ENCODE data around the gene WDFY1. TPM values are rescaled to one million over a fixed set of nuclear protein-coding genes. Genes with fewer than 3 reads are reported as not detected.
A peak's percentile ranks its signal among the peaks of the same experiment; 100 is the strongest.

The WDFY1 gene
- total and polyA plus RNA-seq, 2 donors (not counting 3 experiments of a cell fraction or from before 2014, with no cell fraction given) = 54.7 to 68.7 TPM

- Histone ChIP-seq H3K27me3 (ENCODE audit: control insufficient read depth in 2 of 2, insufficient read depth in 2 of 2, low read length in 2 of 2) (no peaks in the 10 kb centered on the region), H3K9ac (replicated peaks; ENCODE audit: extremely low read depth, insufficient read depth, low read length) (no peak overlapping the region), H3K4me3 (replicated peaks in 1 of 3; ENCODE audit: insufficient read depth in 1 of 3, low read depth in 1 of 3, low read length in 3 of 3) (no peak overlapping the region), H2AFZ (ENCODE audit: low read depth, low read length) (no peak overlapping the region), H3K9me1 (replicated peaks; ENCODE audit: control insufficient read depth, extremely low read depth, insufficient read depth, low read length) (no peaks in the 10 kb centered on the region), H3K79me2 (ENCODE audit: control insufficient read depth, insufficient read depth, low read length) (no peaks in the 10 kb centered on the region), H3K9me3 (replicated peaks; ENCODE audit: control insufficient read depth, insufficient read depth, low read length) (no peaks in the 10 kb centered on the region), H3K4me1 (ENCODE audit: control insufficient read depth, extremely low read depth, insufficient read depth, low read length) (no peaks in the 10 kb centered on the region), H3K27ac (ENCODE audit: insufficient read depth, low read depth, low read length) (no peak overlapping the region), H3K36me3 (ENCODE audit: control insufficient read depth in 2 of 2, extremely low read depth in 1 of 2, insufficient read depth in 2 of 2, low read length in 2 of 2) (no peaks in the 10 kb centered on the region), H4K20me1 (replicated peaks; ENCODE audit: control insufficient read depth, extremely low read depth, insufficient read depth, low read length) (no peaks in the 10 kb centered on the region), H3K4me2 (ENCODE audit: insufficient read depth, low read length) (no peak overlapping the region)
- ChIA-PET CTCF (no interaction called here), POLR2A (no interaction called here)
- intact Hi-C loops (cut with micrococcal nuclease) = no loop called here
- FAIRE-seq (no peak), DNase-seq (ENCODE audit: low read depth, low spot score) (no peak)
- TF ChIP-seq JUN (IDR thresholded peaks at IDR 0.05; ENCODE audit: borderline replicate concordance, insufficient read depth, insufficient read length, low read depth) = no peak
- no peak for TF ChIP-seq MYC (IDR thresholded peaks at IDR 0.05; ENCODE audit: low read depth, low read length)
- BruUV-seq (replicated peaks) = no TSS peak
- dilution Hi-C loops (cut with MboI; ENCODE audit: extremely low pct_ligation_motif_present, low sequenced_read_pairs) = no loop called here
Measured at GRCh38 chr2:223865124-223865523, 80.0 kb downstream of the WDFY1 start.

GRCh38 chr2:223863491-223863890, 81.6 kb downstream of the WDFY1 start:
- Histone ChIP-seq H3K4me3 (replicated peaks in 1 of 3; ENCODE audit: insufficient read depth in 1 of 3, low read depth in 1 of 3, low read length in 3 of 3) (no peak overlapping the region), H3K27ac (ENCODE audit: insufficient read depth, low read depth, low read length) (no peak overlapping the region), H3K4me1 (ENCODE audit: control insufficient read depth, extremely low read depth, insufficient read depth, low read length) (no peaks in the 10 kb centered on the region), H2AFZ (ENCODE audit: low read depth, low read length) (no peak overlapping the region), H4K20me1 (replicated peaks; ENCODE audit: control insufficient read depth, extremely low read depth, insufficient read depth, low read length) (no peaks in the 10 kb centered on the region), H3K36me3 (ENCODE audit: control insufficient read depth in 2 of 2, extremely low read depth in 1 of 2, insufficient read depth in 2 of 2, low read length in 2 of 2) (no peaks in the 10 kb centered on the region), H3K9me3 (replicated peaks; ENCODE audit: control insufficient read depth, insufficient read depth, low read length) (no peaks in the 10 kb centered on the region), H3K79me2 (ENCODE audit: control insufficient read depth, insufficient read depth, low read length) (no peaks in the 10 kb centered on the region), H3K9ac (replicated peaks; ENCODE audit: extremely low read depth, insufficient read depth, low read length) (no peak overlapping the region), H3K9me1 (replicated peaks; ENCODE audit: control insufficient read depth, extremely low read depth, insufficient read depth, low read length) (no peaks in the 10 kb centered on the region), H3K4me2 (ENCODE audit: insufficient read depth, low read length) (no peak overlapping the region), H3K27me3 (ENCODE audit: control insufficient read depth in 2 of 2, insufficient read depth in 2 of 2, low read length in 2 of 2) (no peaks in the 10 kb centered on the region)
- DNase-seq (ENCODE audit: low read depth, low spot score) = no peak
- peak; percentile 33 for FAIRE-seq
- ChIA-PET CTCF (interaction anchor here (0.5 kb wide), 1 partner anchor 71 kb away, joined by 3 read pairs; no protein-coding TSS in a partner anchor), POLR2A (no interaction called here)
- dilution Hi-C loops (cut with MboI; ENCODE audit: extremely low pct_ligation_motif_present, low sequenced_read_pairs) (no loop called here), intact Hi-C loops (cut with micrococcal nuclease) (loop anchor here (5.0 kb wide), 2 partner anchors 406 to 891 kb away; no protein-coding TSS in a partner anchor)
- TF ChIP-seq POLR2A (IDR thresholded peaks at IDR 0.05; ENCODE audit: low read depth, low read length) = no peak
- no peak for TF ChIP-seq JUN (IDR thresholded peaks at IDR 0.05; ENCODE audit: borderline replicate concordance, insufficient read depth, insufficient read length, low read depth)
- BruUV-seq (replicated peaks) = no TSS peak

Data from endothelial cell of umbilical vein (primary cell).